SK-N-SH (cell line): Measurements from ENCODE around the gene AKAP17A. TPM values are rescaled to one million over a fixed set of nuclear protein-coding genes. Genes with fewer than 3 reads are reported as not detected.

ENCODE experiments used
- CTCF ChIA-PET: fragments of 300-600, 350-600 bp; formaldehyde crosslinking; extraction: SDS; loops from one replicate; lab custom pipeline; 2021; lab: Yijun Ruan, JAX
- POLR2A ChIA-PET: fragments of 350-600 bp; sonication (Branson Sonifier 250); formaldehyde crosslinking; extraction: SDS; loops from one replicate; lab custom pipeline; 2020; ENCODE audit warnings: antibody characterized with exemption, inconsistent platforms; lab: Yijun Ruan, JAX
- DNase-seq: peaks from one replicate; pipeline ENCODE4 v3.0.0; 2012
- H2AFZ ChIP-seq: fragments of 200-600 bp; sonication (generic); 2 replicates; pipeline ENCODE4 v1.8.1; 2016; ENCODE audit warnings: antibody characterized with exemption, mild to moderate bottlenecking, low read depth
- H3F3A ChIP-seq: fragments of 200-600 bp; sonication (generic); replicated peaks from 2 replicates; pipeline ENCODE3; 2016; ENCODE audit warnings: antibody characterized with exemption, mild to moderate bottlenecking; ENCODE audit not compliant: insufficient read depth
- H3K27ac ChIP-seq, 2 experiments: fragments of 200-500 bp in 1 of 2; fragments of 200-600 bp in 1 of 2; sonication (Bioruptor generic) in 1 of 2; sonication (generic), shearing (Covaris generic) in 1 of 2; 2 replicates each; pipeline versions ENCODE4 v1.5.1 to v1.6.1; 2014 to 2016; ENCODE audit warnings: low read depth in 2 of 2, inconsistent platforms in 1 of 2, low read length in 1 of 2, mild to moderate bottlenecking in 1 of 2, mixed read lengths in 1 of 2
- H3K27me3 ChIP-seq: fragments of 200-600 bp; sonication (generic), shearing (Covaris generic); 2 replicates; pipeline ENCODE4 v1.6.1; 2016; ENCODE audit warnings: mixed run types; ENCODE audit not compliant: insufficient read depth
- H3K36me3 ChIP-seq, 2 experiments: fragments of 200-500 bp in 1 of 2; fragments of 200-600 bp in 1 of 2; sonication (Bioruptor generic) in 1 of 2; sonication (generic) in 1 of 2; replicated peaks in 1 of 2; 2 replicates each; pipeline versions ENCODE3 to v1.5.1; 2014 to 2016; ENCODE audit warnings: low read length in 1 of 2, mild to moderate bottlenecking in 1 of 2; ENCODE audit not compliant: insufficient read depth in 2 of 2, control insufficient read depth in 1 of 2
- H3K4me1 ChIP-seq, 2 experiments: fragments of 200-500 bp in 1 of 2; fragments of 200-600 bp in 1 of 2; sonication (Bioruptor generic) in 1 of 2; sonication (generic), shearing (Covaris generic) in 1 of 2; 2 replicates each; pipeline versions ENCODE4 v1.5.1 to v1.6.1; 2014 to 2016; ENCODE audit warnings: low read depth in 1 of 2, low read length in 1 of 2, mixed run types in 1 of 2; ENCODE audit not compliant: insufficient read depth in 2 of 2, control insufficient read depth in 1 of 2
- H3K4me2 ChIP-seq: fragments of 200-600 bp; sonication (generic), shearing (Covaris generic); 2 replicates; pipeline ENCODE4 v1.6.1; 2017; ENCODE audit warnings: mixed run types
- H3K4me3 ChIP-seq, 2 experiments: fragments of 200-500 bp in 1 of 2; fragments of 200-600 bp in 1 of 2; sonication (Bioruptor generic) in 1 of 2; sonication (generic), shearing (Covaris generic) in 1 of 2; 2 replicates each; pipeline versions ENCODE4 v1.5.1 to v1.8.1; 2014 to 2016; ENCODE audit warnings: low read depth in 2 of 2, inconsistent platforms in 1 of 2, low read length in 1 of 2, mild to moderate bottlenecking in 1 of 2, mixed read lengths in 1 of 2, moderate library complexity in 1 of 2
- H3K79me2 ChIP-seq: fragments of 200-600 bp; sonication (generic); 2 replicates; pipeline ENCODE4 v1.8.1; 2017; ENCODE audit warnings: mild to moderate bottlenecking; ENCODE audit not compliant: insufficient read depth
- H3K9ac ChIP-seq: fragments of 200-600 bp; sonication (generic); 2 replicates; pipeline ENCODE4 v1.6.1; 2017; ENCODE audit warnings: mixed run types
- H3K9me2 ChIP-seq: fragments of 200-600 bp; sonication (generic); 2 replicates; pipeline ENCODE4 v1.6.1; 2017; ENCODE audit warnings: mixed run types
- H3K9me3 ChIP-seq: fragments of 200-600 bp; sonication (generic); 2 replicates; pipeline ENCODE4 v1.6.1; 2017; ENCODE audit warnings: mixed run types, mild to moderate bottlenecking, moderate library complexity
- H4K20me1 ChIP-seq: fragments of 200-600 bp; sonication (generic); 2 replicates; pipeline ENCODE4 v1.6.1; 2017; ENCODE audit warnings: mild to moderate bottlenecking, mixed run types; ENCODE audit not compliant: insufficient read depth
- FOSL2 ChIP-seq: IDR thresholded peaks from 2 replicates; pipeline ENCODE4 v1.4.0; 2012; ENCODE audit warnings: low read depth, mild to moderate bottlenecking, moderate library complexity, borderline replicate concordance
- GABPA ChIP-seq: IDR thresholded peaks from 2 replicates; pipeline ENCODE4 v1.4.0; 2012; ENCODE audit warnings: low read depth, mild to moderate bottlenecking
- MEF2A ChIP-seq: IDR thresholded peaks from 2 replicates; pipeline ENCODE4 v1.4.0; 2012; ENCODE audit warnings: low read depth, borderline replicate concordance
- NRF1 ChIP-seq: IDR thresholded peaks from 2 replicates; pipeline ENCODE4 v1.6.1; 2012; ENCODE audit warnings: low read depth, mild to moderate bottlenecking, low read length
- RCOR1 ChIP-seq: fragments of 150-350 bp; IDR thresholded peaks from 2 replicates; pipeline ENCODE4 v1.6.1; 2017; ENCODE audit warnings: antibody characterized with exemption, low read length
- TAF1 ChIP-seq: IDR thresholded peaks from 2 replicates; pipeline ENCODE4 v1.6.1; 2012; ENCODE audit warnings: low read depth, mild to moderate bottlenecking, low read length, moderate library complexity, borderline replicate concordance
- TCF12 ChIP-seq: IDR thresholded peaks from 2 replicates; pipeline ENCODE4 v1.4.0; 2012
- TEAD4 ChIP-seq: IDR thresholded peaks from 2 replicates; pipeline ENCODE4 v1.4.0; 2012; ENCODE audit warnings: mild to moderate bottlenecking, borderline replicate concordance; ENCODE audit not compliant: insufficient read depth
- whole genome bisulfite sequencing: methylation state at CpG from one replicate; pipeline ENCODE4 v1.1.6; 2017; ENCODE audit warnings: low lambda C conversion rate; 5-methylcytosine and 5-hydroxymethylcytosine counted together
- polyA plus RNA-seq, 3 experiments: library from polyadenylated mRNA; depleted of rRNA; stranded (reverse); fragments of >200 nt; gene quantifications; 2 replicates each; pipeline ENCODE4 v1.2.3, GENCODE V29; 2012
- TF ChIP-seq, protein P1 (sequence below): fragments of 150-350 bp; IDR thresholded peaks from 2 replicates; pipeline ENCODE4 v1.6.1; 2016; ENCODE audit warnings: mild to moderate bottlenecking, low read depth, low read length
- TF ChIP-seq, protein P2 (sequence below): IDR thresholded peaks from 2 replicates; pipeline ENCODE4 v1.6.1; 2012; ENCODE audit warnings: mild to moderate bottlenecking, low read depth, low read length, moderate library complexity

Gene AKAP17A
- polyA plus RNA-seq, 1 of the 3 experiments (the other 2 are of a cell fraction), result 43.8 TPM

DNA sequence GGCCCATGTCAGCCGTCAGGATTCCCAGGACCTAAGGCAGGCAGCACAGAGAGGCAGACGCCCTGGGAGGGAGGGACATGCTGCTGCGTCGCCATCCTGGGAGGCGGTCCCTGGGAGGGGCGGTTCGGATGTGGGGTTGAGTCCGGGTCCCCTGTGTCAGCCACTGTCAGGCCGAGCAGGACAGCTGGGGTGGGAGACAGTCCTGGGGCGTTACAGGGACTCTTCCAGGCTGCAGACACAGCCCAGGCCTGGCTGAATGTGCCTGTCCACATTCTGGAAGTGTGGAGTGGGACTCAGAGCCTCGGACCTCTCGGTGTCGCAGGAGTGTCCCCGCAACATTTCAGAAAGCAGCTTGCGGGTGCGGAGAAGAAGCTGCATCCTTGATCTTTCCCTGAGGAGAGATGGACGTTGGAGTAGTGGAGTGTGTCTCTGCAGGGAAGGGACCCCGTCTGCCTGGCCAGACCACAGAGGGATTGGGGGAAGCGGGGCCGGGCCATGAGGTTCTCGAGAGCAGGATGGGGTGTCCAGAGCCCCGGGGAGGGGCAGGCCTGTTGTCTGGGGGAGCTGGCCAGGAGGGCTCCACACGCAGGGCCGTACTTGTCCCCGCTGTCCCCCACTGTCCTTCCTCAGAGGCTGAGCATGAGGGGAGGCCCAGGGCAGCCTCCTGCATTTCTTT, 6.1 kb downstream of the AKAP17A start:
- DNase-seq, result no peak
- H3F3A ChIP-seq, result no peaks in the 10 kb centered on the region
- H3K36me3 ChIP-seq, result peaks cover 26 to 85% of the 10 kb centered on the region in 2 experiments
- POLR2A ChIA-PET, result no interaction called here
- no peak overlapping the region for H2AFZ ChIP-seq
- no peak overlapping the region for H3K4me3 ChIP-seq
- peaks cover 47% of the 10 kb centered on the region for H3K79me2 ChIP-seq
- no peaks in the 10 kb centered on the region for H3K9me3 ChIP-seq
- H3K9ac ChIP-seq, result no peak overlapping the region
- H3K27ac ChIP-seq, result no peak overlapping the region
- no peak overlapping the region for H3K4me2 ChIP-seq
- WGBS, result 97% methylated on average over 10 of the region's 25 CpGs
- no peaks in the 10 kb centered on the region for H3K27me3 ChIP-seq
- CTCF ChIA-PET, result no interaction called here
- peaks cover 0 to 12% of the 10 kb centered on the region in 2 experiments; a peak in 2 of 4 replicates for H3K4me1 ChIP-seq
- no peaks in the 10 kb centered on the region for H3K9me2 ChIP-seq
- no peak for TF ChIP-seq TAF1
- TF ChIP-seq, protein P1, sequence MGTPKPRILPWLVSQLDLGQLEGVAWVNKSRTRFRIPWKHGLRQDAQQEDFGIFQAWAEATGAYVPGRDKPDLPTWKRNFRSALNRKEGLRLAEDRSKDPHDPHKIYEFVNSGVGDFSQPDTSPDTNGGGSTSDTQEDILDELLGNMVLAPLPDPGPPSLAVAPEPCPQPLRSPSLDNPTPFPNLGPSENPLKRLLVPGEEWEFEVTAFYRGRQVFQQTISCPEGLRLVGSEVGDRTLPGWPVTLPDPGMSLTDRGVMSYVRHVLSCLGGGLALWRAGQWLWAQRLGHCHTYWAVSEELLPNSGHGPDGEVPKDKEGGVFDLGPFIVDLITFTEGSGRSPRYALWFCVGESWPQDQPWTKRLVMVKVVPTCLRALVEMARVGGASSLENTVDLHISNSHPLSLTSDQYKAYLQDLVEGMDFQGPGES, result no peak
- TF ChIP-seq NRF1, result no peak
- TF ChIP-seq, protein P2, sequence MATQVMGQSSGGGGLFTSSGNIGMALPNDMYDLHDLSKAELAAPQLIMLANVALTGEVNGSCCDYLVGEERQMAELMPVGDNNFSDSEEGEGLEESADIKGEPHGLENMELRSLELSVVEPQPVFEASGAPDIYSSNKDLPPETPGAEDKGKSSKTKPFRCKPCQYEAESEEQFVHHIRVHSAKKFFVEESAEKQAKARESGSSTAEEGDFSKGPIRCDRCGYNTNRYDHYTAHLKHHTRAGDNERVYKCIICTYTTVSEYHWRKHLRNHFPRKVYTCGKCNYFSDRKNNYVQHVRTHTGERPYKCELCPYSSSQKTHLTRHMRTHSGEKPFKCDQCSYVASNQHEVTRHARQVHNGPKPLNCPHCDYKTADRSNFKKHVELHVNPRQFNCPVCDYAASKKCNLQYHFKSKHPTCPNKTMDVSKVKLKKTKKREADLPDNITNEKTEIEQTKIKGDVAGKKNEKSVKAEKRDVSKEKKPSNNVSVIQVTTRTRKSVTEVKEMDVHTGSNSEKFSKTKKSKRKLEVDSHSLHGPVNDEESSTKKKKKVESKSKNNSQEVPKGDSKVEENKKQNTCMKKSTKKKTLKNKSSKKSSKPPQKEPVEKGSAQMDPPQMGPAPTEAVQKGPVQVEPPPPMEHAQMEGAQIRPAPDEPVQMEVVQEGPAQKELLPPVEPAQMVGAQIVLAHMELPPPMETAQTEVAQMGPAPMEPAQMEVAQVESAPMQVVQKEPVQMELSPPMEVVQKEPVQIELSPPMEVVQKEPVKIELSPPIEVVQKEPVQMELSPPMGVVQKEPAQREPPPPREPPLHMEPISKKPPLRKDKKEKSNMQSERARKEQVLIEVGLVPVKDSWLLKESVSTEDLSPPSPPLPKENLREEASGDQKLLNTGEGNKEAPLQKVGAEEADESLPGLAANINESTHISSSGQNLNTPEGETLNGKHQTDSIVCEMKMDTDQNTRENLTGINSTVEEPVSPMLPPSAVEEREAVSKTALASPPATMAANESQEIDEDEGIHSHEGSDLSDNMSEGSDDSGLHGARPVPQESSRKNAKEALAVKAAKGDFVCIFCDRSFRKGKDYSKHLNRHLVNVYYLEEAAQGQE, result no peak
- TF ChIP-seq, all 33 proteins: peak for 0
- H4K20me1 ChIP-seq, result peaks cover 38% of the 10 kb centered on the region

DNA sequence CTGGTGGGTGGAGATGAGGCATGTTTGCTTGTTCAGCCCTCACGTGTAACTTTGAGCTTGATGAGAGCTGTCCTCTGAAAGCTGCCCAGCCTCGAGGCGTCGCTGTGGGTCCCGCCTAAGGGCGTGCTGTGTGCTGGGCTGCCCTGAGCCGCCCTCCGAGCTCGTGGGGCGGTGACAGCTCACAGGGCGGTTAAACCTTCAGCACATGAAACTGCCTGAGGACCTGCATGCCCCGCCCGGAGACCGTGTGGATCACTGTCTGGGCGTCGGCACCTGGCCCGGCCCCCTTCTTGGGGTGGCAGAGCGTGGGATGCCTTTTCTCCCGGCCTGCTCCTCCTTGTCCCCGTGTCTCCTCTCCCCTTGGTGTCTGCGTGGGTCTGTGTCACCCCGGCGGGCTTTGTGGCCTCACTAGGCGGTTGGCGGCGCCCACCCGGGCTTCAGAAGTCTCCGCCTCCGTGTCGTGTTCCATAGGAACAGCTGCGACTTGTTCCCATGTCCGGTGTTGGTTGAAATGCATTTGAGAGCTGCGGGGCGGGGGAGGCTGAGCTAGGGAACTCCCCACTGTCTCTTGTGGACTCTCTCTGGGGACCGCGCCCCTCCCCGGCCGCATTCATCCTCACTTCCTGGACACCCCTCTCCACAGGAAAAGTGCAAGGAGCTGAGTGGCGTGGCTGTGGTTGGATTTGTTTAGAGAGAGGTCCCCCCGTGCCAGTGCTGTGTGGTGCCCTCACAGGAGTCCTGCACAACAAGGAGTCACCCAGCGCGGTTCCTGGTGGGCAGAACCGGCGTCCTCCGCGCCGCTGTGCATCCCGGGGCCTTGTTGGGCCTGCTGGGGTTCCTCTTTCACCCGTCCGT, 6.8 kb downstream of the AKAP17A start:
- 89% methylated on average over 29 of the region's 50 CpGs for WGBS
- H4K20me1 ChIP-seq, result peaks cover 31% of the 10 kb centered on the region
- DNase-seq, result no peak

More for the DNA sequence above, 6.8 kb downstream of the AKAP17A start:
- peaks cover 33 to 90% of the 10 kb centered on the region in 2 experiments for H3K36me3 ChIP-seq
- POLR2A ChIA-PET, result no interaction called here
- H3K9me2 ChIP-seq, result no peaks in the 10 kb centered on the region
- H3K4me1 ChIP-seq, result peaks cover 0 to 4% of the 10 kb centered on the region in 2 experiments; a peak in 1 of 4 replicates
- H3K79me2 ChIP-seq, result peaks cover 39% of the 10 kb centered on the region
- H3K27ac ChIP-seq, result no peak overlapping the region
- no peaks in the 10 kb centered on the region for H3K9me3 ChIP-seq
- no peak overlapping the region for H3K4me2 ChIP-seq
- H2AFZ ChIP-seq, result no peak overlapping the region
- H3F3A ChIP-seq, result no peaks in the 10 kb centered on the region
- no peak overlapping the region for H3K4me3 ChIP-seq
- H3K9ac ChIP-seq, result no peak overlapping the region
- H3K27me3 ChIP-seq, result no peaks in the 10 kb centered on the region
- no peak for TF ChIP-seq TCF12
- no peak for TF ChIP-seq GABPA
- no peak for TF ChIP-seq FOSL2
- TF ChIP-seq TEAD4, result no peak
- TF ChIP-seq MEF2A, result no peak
- no peak for TF ChIP-seq RCOR1
- CTCF ChIA-PET, result no interaction called here
